G401 (cell line): ENCODE measurements around the gene ARL14EPL. TPM values are rescaled to one million over a fixed set of nuclear protein-coding genes. Genes with fewer than 3 reads are reported as not detected.
A peak's percentile ranks its signal among the peaks of the same experiment; 100 is the strongest.
"Not testable (repeated sequence)": the region's sequence is repeated elsewhere in the genome, so short reads cannot be mapped to it uniquely, and the experiment has no call there.

Experiments
- DNase-seq: peaks from one replicate; pipeline ENCODE4 v3.0.0-alpha.2; 2015; ENCODE audit warnings: low spot score
- in situ Hi-C: cut with HindIII; loops from 2 replicates; pipeline ENCODE4 v1.10.0; 2016; ENCODE audit warnings: low sequenced_read_pairs, mixed read lengths
- total RNA-seq: library from RNA; depleted of rRNA; stranded (reverse); fragments of >200 nt; shearing (Covaris generic); gene quantifications from 2 replicates; pipeline ENCODE4 v1.2.3, GENCODE V29; 2014

Gene ARL14EPL
- total RNA-seq, 1 experiment from 2014 or later = not detected

DNA sequence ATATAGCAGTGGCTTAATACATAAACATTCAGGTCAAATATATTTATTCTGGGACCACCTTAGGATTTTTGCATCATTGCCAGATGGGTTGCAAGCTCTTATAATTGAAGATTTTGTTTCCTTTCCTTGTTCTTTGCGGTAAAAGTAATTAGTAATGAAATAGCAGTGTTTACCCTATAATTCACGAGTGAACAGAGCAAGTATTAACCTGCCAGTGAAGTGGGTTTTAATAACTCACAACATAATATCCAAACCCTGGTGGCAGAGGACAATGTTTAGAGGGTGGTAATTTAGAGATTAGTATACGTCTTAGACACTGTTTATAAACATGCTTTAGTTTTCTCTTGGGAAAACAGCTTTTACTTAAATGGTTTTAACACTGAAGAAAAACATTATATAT, 11.8 kb downstream of the ARL14EPL start:
- no peak for DNase-seq
- in situ Hi-C loops = no loop called here

DNA sequence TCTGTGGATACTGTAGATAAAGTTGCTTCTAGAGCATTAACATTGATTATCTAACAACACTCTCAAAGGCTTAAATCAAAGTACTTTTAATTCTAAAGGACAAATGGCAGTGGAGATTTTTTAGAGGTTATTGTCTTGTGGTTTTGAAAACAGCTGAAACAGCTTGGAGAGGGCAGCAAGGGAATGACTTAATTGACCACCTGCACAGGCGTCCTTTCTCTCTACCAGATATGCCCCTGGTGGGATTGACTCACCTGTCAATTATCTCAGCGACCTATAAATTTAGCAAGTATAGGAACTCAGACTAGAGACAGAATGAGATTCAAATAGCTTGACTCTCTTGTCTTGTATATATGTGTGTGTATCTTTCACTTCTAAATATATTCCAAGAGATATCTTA, 13.5 kb downstream of the ARL14EPL start:
- no peak for DNase-seq
- in situ Hi-C loops = no loop called here

DNA sequence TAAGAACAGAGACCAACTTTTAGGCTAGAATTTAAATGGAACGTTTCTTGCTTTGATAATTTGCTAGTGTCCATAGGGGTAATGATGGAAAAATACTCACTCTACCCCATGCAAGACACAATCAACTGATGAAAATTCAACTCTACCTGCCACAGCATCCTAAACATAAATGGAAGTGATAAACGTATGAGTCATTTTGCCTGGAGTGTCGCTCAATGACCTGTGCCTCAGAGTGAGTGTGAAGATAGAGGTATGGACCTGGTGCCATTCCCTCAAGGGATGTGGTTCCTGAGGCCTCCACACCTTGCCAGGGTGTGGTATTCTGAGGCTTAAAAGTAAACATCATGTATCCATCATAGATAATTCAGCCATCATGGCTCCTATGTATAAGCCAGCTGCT, 14.0 kb downstream of the ARL14EPL start:
- DNase-seq = no peak
- in situ Hi-C loops = no loop called here

DNA sequence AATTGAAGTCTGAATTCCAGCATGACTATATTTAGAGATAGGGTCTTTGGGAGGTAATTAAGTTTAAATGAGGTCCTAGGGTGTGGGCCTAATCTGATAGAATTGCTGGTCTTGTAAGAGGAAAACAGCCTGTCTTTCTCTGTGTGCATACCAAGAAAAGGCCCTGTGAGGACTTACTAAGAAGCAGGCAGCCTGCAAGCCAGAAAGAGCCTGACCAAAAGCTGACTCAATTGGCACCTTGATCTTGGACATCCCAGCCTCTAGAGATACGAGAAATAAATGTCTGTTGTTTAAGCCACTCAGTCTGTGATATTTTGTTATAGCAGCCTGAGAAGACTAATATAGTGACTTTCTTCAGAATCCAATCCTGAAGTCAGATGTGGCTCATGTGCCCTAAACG, 14.6 kb downstream of the ARL14EPL start:
- DNase-seq = no peak
- in situ Hi-C loops = no loop called here

DNA sequence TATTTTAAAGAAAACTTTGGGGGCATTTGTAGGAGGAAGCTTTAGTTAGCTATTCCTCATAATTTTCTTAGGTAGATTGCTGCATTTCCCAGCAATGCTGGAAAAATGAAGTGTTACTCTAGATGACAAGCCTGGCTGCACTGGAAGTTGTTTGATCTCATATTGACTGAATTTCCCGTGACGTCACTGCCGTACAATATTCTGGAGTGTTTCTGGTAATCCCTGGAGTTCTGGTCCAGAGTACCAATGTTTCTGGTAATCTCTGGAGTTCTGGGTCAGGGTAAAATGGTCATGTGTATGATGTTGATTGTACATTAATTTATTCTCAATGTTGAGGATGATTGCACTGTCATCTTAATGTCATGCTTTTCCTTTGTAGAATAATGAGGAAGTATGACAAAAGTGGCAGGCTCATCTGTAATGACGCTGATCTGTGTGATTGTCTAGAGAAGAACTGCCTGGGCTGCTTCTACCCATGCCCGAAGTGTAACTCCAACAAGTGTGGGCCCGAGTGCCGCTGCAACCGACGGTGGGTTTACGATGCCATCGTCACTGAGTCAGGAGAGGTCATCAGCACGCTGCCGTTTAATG, 26.2 kb downstream of the ARL14EPL start:
- DNase-seq = no peak
- in situ Hi-C loops = no loop called here

DNA sequence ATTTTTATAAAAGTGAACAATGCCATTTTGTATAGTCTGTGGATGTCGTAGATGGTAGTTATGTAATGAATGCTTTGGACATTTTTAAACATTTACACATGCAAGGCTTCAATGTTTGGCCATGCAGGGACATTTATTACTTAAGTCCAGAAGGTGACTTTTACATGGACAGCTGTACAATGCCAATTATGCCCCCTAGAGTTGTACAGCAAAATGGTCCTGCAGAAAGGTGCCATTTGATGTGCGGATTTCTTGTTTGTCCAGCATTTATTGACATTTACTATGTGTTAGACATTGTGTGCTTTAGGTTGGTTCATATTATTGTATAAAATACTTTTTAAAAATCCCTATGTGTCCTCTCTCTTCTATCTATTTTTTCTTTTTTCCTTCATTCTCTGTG, 30.1 kb downstream of the ARL14EPL start:
- no peak for DNase-seq
- in situ Hi-C loops = no loop called here

DNA sequence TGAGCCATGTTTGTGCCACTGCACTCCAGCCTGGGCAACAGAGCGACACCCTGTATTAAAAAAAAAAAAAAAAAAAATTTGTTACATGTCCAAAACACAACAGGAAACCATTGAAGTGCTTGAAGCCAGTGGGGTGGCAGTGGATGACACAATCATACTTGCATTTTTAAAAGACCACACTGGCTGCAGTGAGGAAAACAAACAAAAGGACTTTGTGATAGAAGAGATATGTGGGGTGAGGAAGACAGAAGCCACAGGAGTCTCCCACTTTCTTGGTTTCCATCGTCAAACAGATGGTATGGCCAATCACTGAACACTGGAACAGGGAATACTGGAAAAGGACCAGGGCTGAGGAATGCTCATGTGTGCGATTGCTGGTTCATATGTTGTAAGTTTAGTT, 31.7 kb downstream of the ARL14EPL start:
- DNase-seq = no peak
- in situ Hi-C loops = no loop called here

DNA sequence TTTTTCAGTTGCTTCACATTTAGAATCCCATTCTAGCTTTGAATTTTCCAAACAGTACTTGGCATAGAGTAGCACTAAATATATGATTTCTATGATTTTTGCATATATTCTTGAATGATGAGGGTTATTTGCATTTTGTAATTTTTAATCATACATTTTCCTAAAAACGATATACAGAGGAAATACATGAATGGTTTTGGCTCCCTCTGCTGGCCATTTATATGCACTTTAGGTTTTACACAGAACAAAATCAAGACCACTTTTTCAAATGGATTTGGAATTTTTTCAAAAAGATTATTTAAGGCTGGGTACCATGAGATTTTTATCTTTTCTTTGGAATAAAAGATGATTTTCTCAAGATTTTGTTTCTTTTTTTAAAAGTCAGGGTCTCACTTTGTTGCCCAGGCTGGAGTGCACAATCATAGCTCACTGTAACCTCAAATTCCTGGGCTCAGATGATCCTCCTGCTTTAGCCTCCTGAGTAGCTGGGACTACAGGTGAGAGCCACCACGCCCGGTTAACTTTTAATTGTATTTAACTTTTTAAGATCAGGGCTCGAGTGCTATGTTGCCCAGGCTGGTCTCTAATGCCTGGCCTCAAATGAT, 35.9 kb downstream of the ARL14EPL start:
- in situ Hi-C loops = no loop called here
- peak; percentile 69 for DNase-seq

DNA sequence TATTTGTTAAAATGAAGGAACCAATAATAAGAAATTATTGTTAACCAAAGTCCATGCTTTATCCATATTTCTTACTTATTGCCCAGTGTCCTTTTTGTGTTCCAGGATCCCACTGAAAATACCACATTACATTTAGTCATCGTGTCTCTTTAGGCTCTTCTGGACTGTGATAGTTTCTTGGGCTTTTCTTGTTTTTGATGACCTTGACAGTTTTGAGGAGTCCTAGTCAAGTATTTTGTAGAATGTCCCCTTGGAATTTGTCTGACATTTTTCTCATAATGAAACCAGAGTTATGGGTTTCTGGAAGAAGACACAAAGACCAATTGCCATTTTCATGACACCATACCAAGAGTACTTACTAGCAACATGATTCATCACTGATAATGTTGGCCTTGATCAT, 38.9 kb downstream of the ARL14EPL start:
- in situ Hi-C loops = no loop called here
- no peak for DNase-seq

DNA sequence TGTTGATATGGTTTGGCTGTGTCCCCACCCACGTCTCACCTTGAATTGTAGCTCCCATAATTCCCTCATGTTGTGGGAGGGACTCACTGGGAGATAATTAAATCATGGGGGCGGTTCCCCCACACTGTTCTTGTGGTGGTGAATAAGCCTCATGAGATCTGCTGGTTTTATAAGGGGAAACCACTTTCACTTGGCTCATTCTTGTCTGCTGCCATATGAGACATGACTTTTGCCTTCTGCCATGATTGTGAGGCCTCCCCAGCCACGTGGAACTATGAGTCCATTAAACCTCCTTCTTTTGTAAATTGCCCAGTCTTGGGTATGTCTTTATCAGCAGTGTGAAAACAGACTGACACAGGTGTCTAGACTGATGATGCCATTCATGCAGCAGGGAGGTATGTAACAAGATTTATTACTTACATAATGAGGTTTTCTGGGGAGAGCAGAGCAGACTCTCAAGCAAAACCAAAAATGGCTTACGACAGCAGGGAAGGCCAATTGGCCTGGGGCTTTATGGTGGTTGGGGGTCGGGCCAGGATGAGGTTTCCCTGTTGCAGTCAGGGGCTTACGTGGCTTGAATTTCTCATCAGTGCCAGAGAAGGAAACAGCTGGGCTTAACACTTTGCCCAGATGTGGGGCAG, 43.0 kb downstream of the ARL14EPL start:
- DNase-seq = no peak

DNA sequence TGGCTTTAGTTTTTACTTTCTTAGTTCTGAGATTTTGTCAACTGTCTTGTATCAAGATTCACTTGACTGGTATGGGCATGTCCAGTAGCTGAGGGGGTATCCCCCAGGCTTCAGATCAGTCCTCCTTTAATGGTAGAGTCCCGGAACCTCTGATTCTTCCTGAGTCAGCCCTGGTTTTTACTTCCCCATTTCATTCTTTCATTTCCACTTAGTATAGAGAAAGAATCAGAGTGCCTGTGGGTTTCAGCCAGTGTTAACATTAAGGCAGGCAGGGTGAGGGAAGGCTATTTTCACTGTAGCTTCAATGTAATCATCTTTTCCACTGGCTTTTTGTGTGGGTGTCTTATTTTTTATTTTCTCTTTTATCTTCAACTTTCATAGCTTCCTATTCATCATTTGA, 44.2 kb downstream of the ARL14EPL start:
- in situ Hi-C loops = no loop called here
- DNase-seq = no peak

More for the DNA sequence above, 43.0 kb downstream of the ARL14EPL start:
- in situ Hi-C loops = no loop called here

DNA sequence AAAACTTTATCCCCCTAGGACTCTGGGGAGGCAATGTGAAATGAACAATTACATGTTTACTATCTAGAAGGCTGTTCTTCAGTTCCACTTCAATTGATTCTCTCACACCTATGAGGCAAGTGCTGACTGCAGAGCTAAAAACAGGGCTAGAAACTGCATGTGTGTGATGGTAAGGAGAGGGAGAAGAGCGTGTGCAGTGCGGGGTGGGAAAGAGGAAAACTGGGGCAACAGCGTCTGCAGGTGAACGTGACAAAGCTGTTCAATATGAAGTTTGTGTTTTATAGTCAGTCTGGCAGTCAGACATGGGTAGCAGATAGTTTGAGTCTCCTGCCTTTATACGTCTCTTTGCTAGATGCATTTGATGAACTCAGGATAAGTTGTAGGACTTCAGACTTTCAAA, 45.9 kb downstream of the ARL14EPL start:
- DNase-seq = no peak
- in situ Hi-C loops = no loop called here

DNA sequence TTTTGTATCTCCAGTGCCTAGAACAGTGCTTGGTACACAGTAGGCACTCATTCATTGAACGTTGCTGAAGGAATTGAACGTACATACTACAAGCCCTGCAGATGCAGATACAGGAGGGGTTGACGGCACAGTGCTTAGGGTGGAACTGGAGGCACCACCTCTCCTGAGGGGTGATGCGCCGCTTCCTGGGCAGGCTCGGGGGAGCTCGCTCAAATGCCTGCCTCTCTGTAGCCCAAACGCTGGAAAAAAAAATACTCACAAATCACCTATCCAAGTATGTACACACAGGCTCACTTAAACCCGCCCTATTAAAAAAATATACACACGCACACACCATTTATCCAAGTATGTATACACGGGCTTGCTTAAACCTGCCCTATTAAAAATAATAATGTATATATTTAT, 52.0 kb downstream of the ARL14EPL start:
- in situ Hi-C loops = no loop called here
- DNase-seq = peak; percentile 27

DNA sequence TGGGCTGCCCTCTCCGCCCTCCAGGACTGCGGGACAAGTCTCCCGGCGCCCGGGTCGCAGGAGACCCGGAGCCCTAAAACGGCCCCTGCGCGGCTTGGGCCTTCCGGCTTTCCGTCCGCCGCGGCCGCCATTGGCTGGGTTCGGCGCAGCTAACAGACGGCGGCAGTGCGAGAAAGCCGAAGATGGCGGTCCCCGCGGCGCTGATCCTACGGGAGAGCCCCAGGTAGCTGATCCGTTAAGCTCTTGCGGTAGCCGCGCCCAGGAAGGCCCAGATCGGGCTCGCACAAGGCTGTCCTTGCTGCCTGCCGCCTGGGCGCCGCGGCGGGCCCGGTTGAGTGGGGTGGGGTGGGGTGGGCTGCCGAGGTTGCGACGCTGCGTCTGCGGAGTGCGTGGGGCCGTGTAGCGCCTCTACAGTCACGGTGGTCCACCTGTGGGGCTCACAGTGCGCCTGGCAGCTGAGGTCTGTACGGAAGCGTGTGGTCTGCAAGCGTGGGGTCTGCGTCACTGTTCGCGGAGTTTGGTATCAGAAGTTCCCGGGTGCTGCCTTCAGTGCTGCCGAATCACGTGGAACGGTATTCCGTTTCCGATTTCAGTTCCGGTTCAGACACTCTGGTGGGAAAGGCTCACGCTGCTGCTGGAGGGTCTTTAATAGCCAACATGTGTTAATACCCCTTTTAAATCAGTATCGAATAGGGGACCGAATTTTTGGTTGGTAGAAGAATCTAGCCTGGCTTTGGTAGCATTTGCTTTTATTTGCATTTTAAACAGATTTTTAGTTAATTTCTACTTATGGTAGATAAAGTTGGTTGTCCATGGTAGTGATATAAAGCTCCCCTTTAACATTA, 52.8 kb downstream of the ARL14EPL start, which contains the start of gene COMMD10:
Gene COMMD10 (plus strand): TSS at position 155 of the 845 bp plus-strand sequence.
- in situ Hi-C loops = no loop called here
- DNase-seq = peak; percentile 83

DNA sequence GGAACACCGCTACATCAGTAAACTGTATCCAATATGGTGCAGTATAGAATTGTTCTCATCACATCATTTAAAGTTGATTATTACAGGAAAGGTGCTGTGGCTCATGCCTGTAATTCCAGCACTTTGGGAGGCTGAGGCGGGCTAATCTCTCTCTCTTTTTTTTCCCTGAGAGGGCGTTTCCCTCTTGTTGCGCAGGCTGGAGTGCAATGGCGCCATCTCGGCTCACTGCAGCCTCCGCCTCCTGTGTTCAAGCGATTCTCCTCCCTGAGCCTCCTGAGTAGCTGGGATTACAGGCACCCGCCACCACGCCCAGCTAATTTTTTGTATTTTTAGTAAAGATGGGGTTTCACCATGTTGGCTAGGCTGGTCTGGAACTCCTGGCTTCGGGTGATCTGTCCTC, 54.0 kb downstream of the ARL14EPL start:
- in situ Hi-C loops = not testable (repeated sequence)

DNA sequence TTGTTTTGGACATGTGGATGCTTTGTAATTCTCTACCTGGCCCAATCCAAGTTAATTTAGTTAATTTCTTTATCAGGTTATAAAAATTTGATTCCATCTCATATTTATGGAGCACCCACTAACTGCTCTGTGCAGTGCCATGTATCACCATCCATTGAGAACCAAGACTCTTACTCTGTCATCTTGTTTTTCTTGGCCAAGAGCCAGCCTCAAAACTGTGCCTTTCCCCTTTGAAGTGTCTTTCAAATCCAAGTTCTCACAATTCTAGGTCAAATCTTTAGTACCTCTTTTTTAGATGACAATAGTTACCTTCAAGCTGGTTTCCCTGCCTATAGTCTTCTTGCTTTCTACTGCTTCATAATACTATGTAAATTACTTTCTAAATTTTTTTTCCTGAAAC, 55.8 kb downstream of the ARL14EPL start:
- no peak for DNase-seq
- in situ Hi-C loops = no loop called here

More for the DNA sequence above, 54.0 kb downstream of the ARL14EPL start:
- DNase-seq = not testable (repeated sequence)

DNA sequence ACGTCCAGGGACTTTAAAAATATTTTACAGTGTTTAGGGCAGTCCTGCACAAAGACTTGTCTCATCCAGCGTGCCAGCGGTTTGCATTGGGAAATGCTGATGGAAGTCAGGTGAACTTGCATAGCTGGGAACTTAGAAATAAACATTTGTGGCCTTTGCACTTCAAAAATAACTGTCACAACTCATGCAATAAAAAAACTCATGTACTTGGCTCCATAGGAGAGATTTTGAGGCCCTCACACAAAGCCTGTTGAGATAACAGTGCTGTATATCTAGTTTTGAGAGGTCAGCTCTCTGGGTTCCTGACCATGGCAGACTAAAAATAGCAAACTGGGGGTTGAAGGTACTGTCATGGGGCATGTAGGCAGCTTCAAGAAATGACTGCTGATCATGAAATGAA, 58.0 kb downstream of the ARL14EPL start:
- DNase-seq = no peak
- in situ Hi-C loops = no loop called here

DNA sequence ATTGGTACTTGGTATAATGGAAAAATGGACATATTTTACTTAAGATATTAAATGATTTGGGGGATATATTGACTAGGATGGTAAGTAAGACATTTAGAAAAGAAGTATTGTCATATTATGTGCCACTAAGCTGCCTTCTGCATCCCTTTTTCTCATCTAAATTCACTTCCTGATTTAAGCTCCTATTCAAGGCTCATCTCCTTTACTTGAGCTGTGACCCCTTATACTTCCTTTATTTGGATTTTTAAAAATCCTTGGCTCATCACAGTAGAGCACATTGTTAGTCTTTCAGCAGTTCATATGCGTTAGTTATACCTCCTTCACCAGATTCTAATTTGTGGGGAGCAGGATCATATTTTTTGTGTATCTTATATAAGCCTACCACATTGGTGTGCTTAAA, 59.1 kb downstream of the ARL14EPL start:
- in situ Hi-C loops = no loop called here
- DNase-seq = no peak

DNA sequence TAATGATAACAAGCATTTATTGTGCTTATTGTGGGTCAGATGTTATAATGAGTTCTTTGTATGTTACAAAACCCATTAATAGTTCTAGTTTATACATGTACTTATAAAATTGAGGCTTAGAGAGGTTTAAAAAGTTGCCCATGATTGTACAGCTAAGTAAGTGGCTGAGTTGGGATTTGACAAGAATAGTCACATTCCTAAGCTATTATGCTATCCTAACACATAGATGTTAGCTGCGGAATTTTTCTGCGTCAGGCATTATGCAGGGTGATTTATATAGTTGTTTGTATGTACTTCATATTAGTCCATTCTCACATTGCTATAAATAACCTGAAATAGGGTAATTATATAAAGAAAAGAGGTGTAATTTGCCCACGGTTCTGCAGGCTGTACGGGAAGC, 65.0 kb downstream of the ARL14EPL start:
- no peak for DNase-seq
- in situ Hi-C loops = no loop called here

DNA sequence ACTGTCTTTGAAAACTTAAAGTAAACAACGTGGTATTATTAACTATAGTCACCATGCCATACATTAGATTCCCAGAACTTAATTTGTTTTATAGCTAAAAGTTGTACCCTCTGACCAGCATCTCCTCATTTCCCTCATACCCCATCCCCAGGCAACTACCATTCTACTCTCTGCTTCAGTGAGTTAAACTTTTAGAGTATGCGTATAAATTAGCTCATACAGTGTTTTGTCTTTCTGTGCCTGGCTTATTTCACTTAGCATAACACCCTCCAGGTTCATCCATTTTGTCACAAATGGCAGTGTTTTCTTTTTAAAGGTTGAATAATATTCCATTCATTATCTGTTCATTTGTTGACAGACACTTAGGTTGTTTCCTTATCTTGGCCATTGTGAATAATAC, 66.7 kb downstream of the ARL14EPL start:
- no peak for DNase-seq
- in situ Hi-C loops = no loop called here
